Measurements from ENCODE around the gene ERBB4. TPM values are rescaled to one million over a fixed set of nuclear protein-coding genes. Genes with fewer than 3 reads are reported as not detected.

Gene ERBB4
- total RNA-seq, 2 experiments from 2014 or later: not detected

DNA sequence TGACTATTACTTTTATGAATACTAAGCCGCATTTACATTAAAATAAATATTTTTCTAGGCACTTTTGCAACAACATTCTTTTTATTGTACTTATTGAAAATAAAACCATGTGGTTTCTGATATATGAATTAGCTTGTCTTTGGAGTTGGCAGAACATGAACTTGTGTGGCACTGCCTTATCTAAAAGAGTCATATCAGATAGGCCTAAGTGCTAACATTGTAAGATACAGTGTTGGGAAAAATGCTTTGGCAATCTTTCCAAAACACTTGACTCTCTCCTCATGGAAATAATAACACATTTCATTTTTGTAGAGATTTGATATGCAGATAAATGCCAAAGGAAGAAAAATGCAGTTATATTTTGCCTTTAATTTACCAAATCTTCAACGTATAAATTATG is 191.7 kb downstream of the ERBB4 start:
- Histone ChIP-seq H3K79me2 (ENCODE audit: insufficient read depth, low read depth, low read length) (no peaks in the 10 kb centered on the region), H3K4me1 (ENCODE audit: insufficient read depth, low read length, poor library complexity, severe bottlenecking) (no peaks in the 10 kb centered on the region), H2AFZ (ENCODE audit: low read length) (no peak overlapping the region), H3K4me3 (ENCODE audit: low read depth, low read length, poor library complexity, severe bottlenecking) (no peak overlapping the region), H3K4me2 (ENCODE audit: low read length) (no peak overlapping the region), H4K20me1 (ENCODE audit: insufficient read depth, low read length) (no peaks in the 10 kb centered on the region), H3K9me2 (ENCODE audit: insufficient read depth, low read length) (no peaks in the 10 kb centered on the region), H3K9me3 (ENCODE audit: low read length) (no peaks in the 10 kb centered on the region), H3K36me3 (ENCODE audit: insufficient read depth, low read length) (no peaks in the 10 kb centered on the region), H3K27ac (ENCODE audit: low read depth, low read length, poor library complexity, severe bottlenecking) (no peak overlapping the region)
- no TSS peak for BruUV-seq (replicated peaks)
- intact Hi-C loops (cut with micrococcal nuclease; ENCODE audit: unreplicated experiment): no loop called here
- CTCF ChIA-PET (ENCODE audit: unreplicated experiment): no interaction called here
- DNase-seq (ENCODE audit: low spot score): no peak
- TF ChIP-seq EZH2phosphoT487 (IDR thresholded peaks at IDR 0.05; ENCODE audit: borderline replicate concordance, low read depth, low read length): no peak
- TF ChIP-seq, protein P1, sequence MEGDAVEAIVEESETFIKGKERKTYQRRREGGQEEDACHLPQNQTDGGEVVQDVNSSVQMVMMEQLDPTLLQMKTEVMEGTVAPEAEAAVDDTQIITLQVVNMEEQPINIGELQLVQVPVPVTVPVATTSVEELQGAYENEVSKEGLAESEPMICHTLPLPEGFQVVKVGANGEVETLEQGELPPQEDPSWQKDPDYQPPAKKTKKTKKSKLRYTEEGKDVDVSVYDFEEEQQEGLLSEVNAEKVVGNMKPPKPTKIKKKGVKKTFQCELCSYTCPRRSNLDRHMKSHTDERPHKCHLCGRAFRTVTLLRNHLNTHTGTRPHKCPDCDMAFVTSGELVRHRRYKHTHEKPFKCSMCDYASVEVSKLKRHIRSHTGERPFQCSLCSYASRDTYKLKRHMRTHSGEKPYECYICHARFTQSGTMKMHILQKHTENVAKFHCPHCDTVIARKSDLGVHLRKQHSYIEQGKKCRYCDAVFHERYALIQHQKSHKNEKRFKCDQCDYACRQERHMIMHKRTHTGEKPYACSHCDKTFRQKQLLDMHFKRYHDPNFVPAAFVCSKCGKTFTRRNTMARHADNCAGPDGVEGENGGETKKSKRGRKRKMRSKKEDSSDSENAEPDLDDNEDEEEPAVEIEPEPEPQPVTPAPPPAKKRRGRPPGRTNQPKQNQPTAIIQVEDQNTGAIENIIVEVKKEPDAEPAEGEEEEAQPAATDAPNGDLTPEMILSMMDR (conservative IDR thresholded peaks at IDR 0.05; ENCODE audit: low read length): no peak
- POLR2A ChIA-PET: no interaction called here

DNA sequence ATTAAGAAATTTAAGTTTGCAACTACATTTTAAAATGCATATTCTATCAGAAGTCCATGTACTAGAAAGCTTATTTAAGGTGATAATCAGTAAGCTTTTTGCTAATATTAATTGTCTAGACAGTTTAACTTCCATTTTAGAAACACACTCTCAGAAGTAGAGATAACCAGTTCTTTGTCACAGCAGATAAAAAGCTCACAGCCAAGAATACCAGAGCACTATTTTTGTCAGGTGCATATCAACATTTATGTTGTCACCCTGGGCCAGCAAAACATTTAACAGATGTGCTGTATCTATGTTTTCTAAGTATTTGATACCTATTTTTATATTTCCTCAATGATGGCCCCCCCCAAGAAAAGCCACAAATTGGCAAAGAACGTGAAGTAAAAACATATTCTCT is 192.6 kb downstream of the ERBB4 start:
- BruUV-seq (replicated peaks): no TSS peak
- no peaks in the 10 kb centered on the region for H3K36me3 ChIP-seq (ENCODE audit: insufficient read depth, low read length)

DNA sequence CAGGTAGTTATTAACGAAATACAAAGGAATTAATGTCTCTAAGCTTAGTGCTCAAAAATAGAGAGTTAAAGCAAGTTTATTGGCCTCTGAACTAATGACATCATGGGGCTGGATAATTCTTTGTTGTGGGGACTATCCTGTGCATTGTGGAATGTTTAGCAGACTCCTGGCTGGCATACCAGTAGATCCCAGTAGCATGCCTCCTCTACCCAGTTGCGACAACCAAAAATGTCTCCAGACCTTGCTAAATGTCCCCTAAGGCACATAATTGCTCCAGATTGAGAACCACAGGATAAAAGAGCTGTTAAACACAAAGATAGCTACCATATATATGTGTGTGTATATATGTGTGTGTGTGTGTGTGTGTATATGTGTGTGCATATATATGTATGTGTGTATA is 194.5 kb downstream of the ERBB4 start:
- Histone ChIP-seq H3K36me3 (ENCODE audit: insufficient read depth, low read length) (no peaks in the 10 kb centered on the region), H3K27ac (ENCODE audit: low read depth, low read length, poor library complexity, severe bottlenecking) (no peak overlapping the region), H3K79me2 (ENCODE audit: insufficient read depth, low read depth, low read length) (no peaks in the 10 kb centered on the region), H3K4me2 (ENCODE audit: low read length) (no peak overlapping the region), H3K9me2 (ENCODE audit: insufficient read depth, low read length) (no peaks in the 10 kb centered on the region), H3K4me3 (ENCODE audit: low read depth, low read length, poor library complexity, severe bottlenecking) (no peak overlapping the region), H2AFZ (ENCODE audit: low read length) (no peak overlapping the region), H3K4me1 (ENCODE audit: insufficient read depth, low read length, poor library complexity, severe bottlenecking) (no peaks in the 10 kb centered on the region), H3K9me3 (ENCODE audit: low read length) (no peaks in the 10 kb centered on the region), H4K20me1 (ENCODE audit: insufficient read depth, low read length) (no peaks in the 10 kb centered on the region)
- DNase-seq (ENCODE audit: low spot score): no peak
- BruUV-seq (replicated peaks): no TSS peak
- CTCF ChIA-PET (ENCODE audit: unreplicated experiment): no interaction called here
- TF ChIP-seq, protein P1 (conservative IDR thresholded peaks at IDR 0.05; ENCODE audit: low read length): no peak
- no peak for TF ChIP-seq EZH2phosphoT487 (IDR thresholded peaks at IDR 0.05; ENCODE audit: borderline replicate concordance, low read depth, low read length)
- intact Hi-C loops (cut with micrococcal nuclease; ENCODE audit: unreplicated experiment): no loop called here
- POLR2A ChIA-PET: no interaction called here

More for the DNA sequence above, 192.6 kb downstream of the ERBB4 start:
- ChIA-PET CTCF (ENCODE audit: unreplicated experiment) (no interaction called here), POLR2A (interaction anchor here (1.2 kb wide), 1 partner anchor 23 kb away, joined by 5 read pairs; no protein-coding TSS in a partner anchor)
- Histone ChIP-seq H3K4me2 (ENCODE audit: low read length) (no peak overlapping the region), H3K4me1 (ENCODE audit: insufficient read depth, low read length, poor library complexity, severe bottlenecking) (no peaks in the 10 kb centered on the region), H3K27ac (ENCODE audit: low read depth, low read length, poor library complexity, severe bottlenecking) (no peak overlapping the region), H3K4me3 (ENCODE audit: low read depth, low read length, poor library complexity, severe bottlenecking) (no peak overlapping the region), H3K79me2 (ENCODE audit: insufficient read depth, low read depth, low read length) (no peaks in the 10 kb centered on the region), H3K9me3 (ENCODE audit: low read length) (no peaks in the 10 kb centered on the region), H4K20me1 (ENCODE audit: insufficient read depth, low read length) (no peaks in the 10 kb centered on the region), H2AFZ (ENCODE audit: low read length) (no peak overlapping the region), H3K9me2 (ENCODE audit: insufficient read depth, low read length) (no peaks in the 10 kb centered on the region)
- no peak for DNase-seq (ENCODE audit: low spot score)
- intact Hi-C loops (cut with micrococcal nuclease; ENCODE audit: unreplicated experiment): no loop called here
- no peak for TF ChIP-seq EZH2phosphoT487 (IDR thresholded peaks at IDR 0.05; ENCODE audit: borderline replicate concordance, low read depth, low read length)
- TF ChIP-seq, protein P1 (conservative IDR thresholded peaks at IDR 0.05; ENCODE audit: low read length): no peak
